Cerebellar nuclear complex (tissue), 1 donor: ENCODE data around the gene PIP5K1C.

Experiments used
- DNase-seq, 2 experiments: peaks; one replicate each; lab custom pipeline; 2025; lab: John Stamatoyannopoulos, UW

Gene PIP5K1C

GRCh38 chr19:3693025-3693925 lies 7.0 kb downstream of the PIP5K1C start:
- DNase-seq, result no peak

GRCh38 chr19:3692141-3693024 lies 7.9 kb downstream of the PIP5K1C start:
- no peak for DNase-seq

GRCh38 chr19:3691726-3692125 lies 8.5 kb downstream of the PIP5K1C start:
- DNase-seq, result no peak

GRCh38 chr19:3691372-3691716 lies 8.9 kb downstream of the PIP5K1C start:
- no peak for DNase-seq

GRCh38 chr19:3690551-3691371 lies 9.5 kb downstream of the PIP5K1C start:
- DNase-seq, result no peak

GRCh38 chr19:3687774-3688706 lies 12.2 kb downstream of the PIP5K1C start:
- peak in 1 of 2 experiments; percentile 73 for DNase-seq

GRCh38 chr19:3687393-3687773 lies 12.9 kb downstream of the PIP5K1C start:
- no peak for DNase-seq

GRCh38 chr19:3684817-3685410 lies 15.4 kb downstream of the PIP5K1C start:
- no peak for DNase-seq

- DNase-seq, result no peak
These were observed 16.0 kb downstream of the PIP5K1C start for GRCh38 chr19:3684054-3684816.

- DNase-seq, result no peak
These were observed 16.7 kb downstream of the PIP5K1C start for GRCh38 chr19:3683405-3684053.

- DNase-seq, result no peak
These were observed 17.4 kb downstream of the PIP5K1C start for GRCh38 chr19:3682741-3683404.

GRCh38 chr19:3682286-3682685 lies 18.0 kb downstream of the PIP5K1C start:
- no peak for DNase-seq

- DNase-seq, result no peak
These were observed 19.3 kb downstream of the PIP5K1C start for GRCh38 chr19:3680939-3681338.

- no peak for DNase-seq
These were observed 20.7 kb downstream of the PIP5K1C start for GRCh38 chr19:3679581-3679980.

GRCh38 chr19:3679138-3679537 lies 21.1 kb downstream of the PIP5K1C start:
- no peak for DNase-seq

GRCh38 chr19:3678188-3678587 lies 22.1 kb downstream of the PIP5K1C start:
- DNase-seq, result no peak

- DNase-seq, result no peak
These were observed 25.3 kb downstream of the PIP5K1C start for GRCh38 chr19:3674784-3675543.
